ENCODE measurements around the gene FGD1.

The FGD1 gene

DNA sequence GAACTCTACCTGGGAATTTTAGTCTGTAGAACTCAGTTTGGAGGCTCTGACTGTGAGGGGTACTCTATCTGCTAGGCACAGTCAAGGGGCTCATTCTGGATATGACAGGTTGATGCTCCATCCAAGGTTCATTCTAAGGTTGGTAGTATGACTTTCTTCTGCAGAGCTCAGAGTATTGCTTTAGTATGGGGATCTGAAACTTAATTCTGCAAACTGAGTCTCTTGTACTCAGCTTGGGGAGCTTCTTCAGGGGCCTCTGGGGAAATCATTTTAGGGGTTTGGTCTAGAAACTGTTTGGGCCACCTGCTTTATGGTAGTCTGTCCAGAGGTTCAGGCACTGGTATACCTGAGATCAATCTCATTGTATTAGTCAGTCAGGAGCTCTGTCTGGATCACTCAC lies 65.5 kb downstream of the FGD1 start:
- no peaks in the 10 kb centered on the region for H3K79me2 ChIP-seq
- no peaks in the 10 kb centered on the region for H3K4me1 ChIP-seq
- TF ChIP-seq, protein P1, sequence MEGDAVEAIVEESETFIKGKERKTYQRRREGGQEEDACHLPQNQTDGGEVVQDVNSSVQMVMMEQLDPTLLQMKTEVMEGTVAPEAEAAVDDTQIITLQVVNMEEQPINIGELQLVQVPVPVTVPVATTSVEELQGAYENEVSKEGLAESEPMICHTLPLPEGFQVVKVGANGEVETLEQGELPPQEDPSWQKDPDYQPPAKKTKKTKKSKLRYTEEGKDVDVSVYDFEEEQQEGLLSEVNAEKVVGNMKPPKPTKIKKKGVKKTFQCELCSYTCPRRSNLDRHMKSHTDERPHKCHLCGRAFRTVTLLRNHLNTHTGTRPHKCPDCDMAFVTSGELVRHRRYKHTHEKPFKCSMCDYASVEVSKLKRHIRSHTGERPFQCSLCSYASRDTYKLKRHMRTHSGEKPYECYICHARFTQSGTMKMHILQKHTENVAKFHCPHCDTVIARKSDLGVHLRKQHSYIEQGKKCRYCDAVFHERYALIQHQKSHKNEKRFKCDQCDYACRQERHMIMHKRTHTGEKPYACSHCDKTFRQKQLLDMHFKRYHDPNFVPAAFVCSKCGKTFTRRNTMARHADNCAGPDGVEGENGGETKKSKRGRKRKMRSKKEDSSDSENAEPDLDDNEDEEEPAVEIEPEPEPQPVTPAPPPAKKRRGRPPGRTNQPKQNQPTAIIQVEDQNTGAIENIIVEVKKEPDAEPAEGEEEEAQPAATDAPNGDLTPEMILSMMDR (IDR thresholded peaks at IDR 0.05): no peak
- no peak overlapping the region for H3K9ac ChIP-seq
- no peaks in the 10 kb centered on the region for H3K9me3 ChIP-seq (ENCODE audit: control insufficient read depth, low read length)
- no peak overlapping the region for H2AFZ ChIP-seq
- no peak overlapping the region for H3K27ac ChIP-seq
- H3K4me3 ChIP-seq (ENCODE audit: low read depth, low read length): no peak overlapping the region
- H3K27me3 ChIP-seq (ENCODE audit: control insufficient read depth, insufficient read depth, low read length): no peaks in the 10 kb centered on the region
- no peaks in the 10 kb centered on the region for H3K36me3 ChIP-seq (ENCODE audit: control insufficient read depth, insufficient read depth, low read length)
- H3K4me2 ChIP-seq (ENCODE audit: low read length): no peak overlapping the region

DNA sequence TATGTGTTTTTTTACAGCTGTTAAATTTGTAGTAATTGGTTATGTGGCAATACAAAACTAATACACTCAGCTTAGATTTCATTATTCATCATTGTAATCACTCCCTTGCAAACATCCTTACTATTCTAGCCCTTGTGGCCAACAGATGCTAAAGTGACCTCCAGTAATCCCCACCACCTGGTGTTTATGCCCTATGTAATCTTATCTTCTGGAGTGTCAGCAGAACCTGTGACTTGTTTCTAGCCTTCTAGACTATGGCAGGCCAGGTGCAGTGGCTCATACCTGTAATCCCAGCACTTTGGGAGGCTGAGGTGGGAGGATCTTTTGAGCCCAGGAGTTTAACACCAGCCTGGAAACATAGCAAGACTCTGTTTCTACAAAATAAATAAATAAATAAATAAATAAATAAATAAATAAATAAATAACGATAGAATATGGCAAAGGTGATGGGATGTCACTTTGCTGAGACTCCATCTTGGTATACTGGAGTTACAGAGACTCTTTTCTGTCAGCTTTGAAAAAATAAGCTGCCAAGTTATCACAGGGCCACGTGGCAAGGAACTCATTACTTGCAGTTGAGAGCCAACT lies 68.1 kb downstream of the FGD1 start:
- H3K9ac ChIP-seq: no peak overlapping the region
- H3K79me2 ChIP-seq: no peaks in the 10 kb centered on the region
- H3K4me1 ChIP-seq: no peaks in the 10 kb centered on the region
- H3K36me3 ChIP-seq (ENCODE audit: control insufficient read depth, insufficient read depth, low read length): no peaks in the 10 kb centered on the region
- no peak overlapping the region for H2AFZ ChIP-seq
- no peak overlapping the region for H3K4me3 ChIP-seq (ENCODE audit: low read depth, low read length)
- TF ChIP-seq, protein P1 (IDR thresholded peaks at IDR 0.05): no peak
- H3K9me3 ChIP-seq (ENCODE audit: control insufficient read depth, low read length): no peaks in the 10 kb centered on the region
- H3K4me2 ChIP-seq (ENCODE audit: low read length): no peak overlapping the region
- no peaks in the 10 kb centered on the region for H3K27me3 ChIP-seq (ENCODE audit: control insufficient read depth, insufficient read depth, low read length)
- no peak overlapping the region for H3K27ac ChIP-seq

DNA sequence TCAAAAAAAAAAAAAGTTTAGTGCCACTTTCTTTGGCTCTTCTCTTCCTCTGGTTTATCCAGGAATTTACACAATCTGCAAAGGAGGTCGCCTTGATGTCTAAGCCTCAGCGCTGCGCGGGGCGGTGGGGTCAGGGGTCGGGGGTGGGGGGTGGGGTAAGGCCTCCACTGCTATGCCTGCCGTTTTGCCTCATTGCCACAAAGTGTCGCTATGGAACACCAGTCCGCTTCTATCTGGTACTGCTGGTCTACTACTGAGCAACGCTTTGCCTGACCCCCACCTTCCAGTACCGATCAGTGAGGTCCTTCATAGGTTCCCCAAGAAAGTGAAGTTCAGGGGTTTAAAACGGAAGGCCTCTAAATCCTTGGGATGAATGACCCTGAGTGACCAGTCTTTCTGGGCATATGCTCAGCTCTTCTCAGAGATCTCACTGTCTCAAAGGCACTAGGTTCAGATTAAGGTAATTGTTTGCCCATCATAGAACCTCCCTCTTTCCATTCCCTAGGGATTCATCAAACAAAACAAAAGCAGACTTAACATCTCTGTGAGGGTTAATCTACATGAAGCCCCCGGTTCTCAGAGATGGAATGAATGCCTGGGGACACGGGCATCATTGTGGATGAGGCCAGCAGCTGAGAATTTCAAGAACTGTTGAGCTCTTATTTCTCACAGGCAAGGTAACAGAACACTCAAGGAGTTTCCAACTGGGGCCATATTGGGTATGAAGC lies 72.7 kb downstream of the FGD1 start:
- no peaks in the 10 kb centered on the region for H3K27me3 ChIP-seq (ENCODE audit: control insufficient read depth, insufficient read depth, low read length)
- no peak overlapping the region for H3K9ac ChIP-seq
- H3K4me2 ChIP-seq (ENCODE audit: low read length): no peak overlapping the region
- TF ChIP-seq, protein P1 (IDR thresholded peaks at IDR 0.05): no peak
- no peak overlapping the region for H3K27ac ChIP-seq
- H3K36me3 ChIP-seq (ENCODE audit: control insufficient read depth, insufficient read depth, low read length): no peaks in the 10 kb centered on the region
- H3K9me3 ChIP-seq (ENCODE audit: control insufficient read depth, low read length): no peaks in the 10 kb centered on the region
- no peak overlapping the region for H3K4me3 ChIP-seq (ENCODE audit: low read depth, low read length)
- H2AFZ ChIP-seq: no peak overlapping the region
- no peaks in the 10 kb centered on the region for H3K79me2 ChIP-seq
- no peaks in the 10 kb centered on the region for H3K4me1 ChIP-seq

DNA sequence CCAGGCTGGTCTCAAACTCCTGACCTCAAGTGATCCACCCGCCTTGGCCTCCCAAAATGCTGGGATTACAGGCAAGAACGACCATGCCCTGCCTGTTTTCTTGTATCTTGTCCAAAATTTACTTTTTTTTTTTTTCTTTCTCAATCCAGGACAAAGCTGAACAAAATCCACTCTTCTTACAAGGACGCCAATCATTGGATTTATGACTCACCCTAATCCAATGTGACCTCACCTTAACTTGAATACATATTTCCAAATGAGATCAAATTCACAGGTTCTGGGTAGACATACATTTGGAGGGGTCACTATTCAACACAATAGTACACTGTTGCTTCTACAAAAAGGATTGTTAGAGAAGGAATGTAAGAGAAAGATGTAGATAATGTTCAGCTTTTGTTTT lies 73.9 kb downstream of the FGD1 start:
- Histone ChIP-seq H3K9me3 (ENCODE audit: control insufficient read depth, low read length) (no peaks in the 10 kb centered on the region), H3K27ac (no peak overlapping the region), H3K4me2 (ENCODE audit: low read length) (no peak overlapping the region), H3K9ac (no peak overlapping the region), H3K79me2 (no peaks in the 10 kb centered on the region), H3K4me1 (no peaks in the 10 kb centered on the region), H3K27me3 (ENCODE audit: control insufficient read depth, insufficient read depth, low read length) (no peaks in the 10 kb centered on the region), H3K36me3 (ENCODE audit: control insufficient read depth, insufficient read depth, low read length) (no peaks in the 10 kb centered on the region), H3K4me3 (ENCODE audit: low read depth, low read length) (no peak overlapping the region), H2AFZ (no peak overlapping the region)
- TF ChIP-seq, protein P1 (IDR thresholded peaks at IDR 0.05): no peak

Data from parathyroid adenoma (tissue), 2 donors.